HG02798 (cell line): Measurements from ENCODE around the gene ZER1.

ENCODE experiments used
- ATAC-seq: cut with Tn5 transposase; IDR thresholded peaks from one replicate; pipeline ENCODE4 v1.9.1; 2021; ENCODE audit warnings: mild to moderate bottlenecking; ENCODE audit not compliant: unreplicated experiment, poor library complexity

ZER1 gene

GRCh38 chr9:128743421-128743820 lies 28.3 kb downstream of the ZER1 start:
- ATAC-seq, result no peak

- no peak for ATAC-seq
Observed at GRCh38 chr9:128742401-128742800, 29.3 kb downstream of the ZER1 start.

- no peak for ATAC-seq
Observed at GRCh38 chr9:128735373-128735772, 36.4 kb downstream of the ZER1 start.

- no peak for ATAC-seq
Observed at GRCh38 chr9:128733256-128733655, 38.5 kb downstream of the ZER1 start.

GRCh38 chr9:128732576-128732975 lies 39.2 kb downstream of the ZER1 start:
- no peak for ATAC-seq

- ATAC-seq, result no peak
Observed at GRCh38 chr9:128731691-128732090, 40.0 kb downstream of the ZER1 start.

- ATAC-seq, result no peak
Observed at GRCh38 chr9:128731093-128731492, 40.6 kb downstream of the ZER1 start.

GRCh38 chr9:128729766-128730517 lies 41.8 kb downstream of the ZER1 start:
- no peak for ATAC-seq

GRCh38 chr9:128729302-128729701 lies 42.4 kb downstream of the ZER1 start:
- no peak for ATAC-seq

- no peak for ATAC-seq
Observed at GRCh38 chr9:128728298-128728697, 43.4 kb downstream of the ZER1 start.

- ATAC-seq, result no peak
Observed at GRCh38 chr9:128727640-128728248, 44.0 kb downstream of the ZER1 start.

GRCh38 chr9:128724744-128725211 lies 46.9 kb downstream of the ZER1 start:
- ATAC-seq, result no peak

- peak; percentile 96 for ATAC-seq
Observed at GRCh38 chr9:128723866-128724743, 47.6 kb downstream of the ZER1 start, which contains the start of gene ZDHHC12. Gene ZDHHC12, minus strand, starts transcription at chr9:128724127. Its CDS starts 34 bp downstream, at chr9:128724093.

- ATAC-seq, result no peak
Observed at GRCh38 chr9:128723352-128723865, 48.3 kb downstream of the ZER1 start.

- no peak for ATAC-seq
Observed at GRCh38 chr9:128722380-128723351, 49.1 kb downstream of the ZER1 start.

- no peak for ATAC-seq
Observed at GRCh38 chr9:128721487-128722010, 50.2 kb downstream of the ZER1 start.

GRCh38 chr9:128720841-128721486 lies 50.8 kb downstream of the ZER1 start:
- ATAC-seq, result no peak

- ATAC-seq, result no peak
Observed at GRCh38 chr9:128719919-128720605, 51.7 kb downstream of the ZER1 start.
